Smooth muscle cell (in vitro differentiated cells): Measurements from ENCODE around the gene ST3GAL2. TPM values are rescaled to one million over a fixed set of nuclear protein-coding genes. Genes with fewer than 3 reads are reported as not detected.

Source experiments
- DNase-seq: peaks from one replicate; lab custom pipeline; 2025; ENCODE audit not compliant: unreplicated experiment; lab: John Stamatoyannopoulos, UW
- H2AFZ ChIP-seq: fragments of 200-600 bp; sonication (generic); 2 replicates; pipeline ENCODE4 v1.6.0; 2016; ENCODE audit warnings: antibody characterized with exemption, low read depth, mild to moderate bottlenecking
- H3F3A ChIP-seq: fragments of 200-600 bp; sonication (generic); 2 replicates; pipeline ENCODE4 v1.6.0; 2017; ENCODE audit warnings: antibody characterized with exemption, low read depth
- H3K27ac ChIP-seq: fragments of 200-600 bp; sonication (generic); 2 replicates; pipeline ENCODE4 v1.5.1; 2016; ENCODE audit warnings: low read depth, mild to moderate bottlenecking
- H3K27me3 ChIP-seq: fragments of 200-600 bp; sonication (generic); 2 replicates; pipeline ENCODE4 v1.6.1; 2016; ENCODE audit warnings: low read depth, mild to moderate bottlenecking
- H3K36me3 ChIP-seq: fragments of 200-600 bp; sonication (generic); 2 replicates; pipeline ENCODE4 v1.5.1; 2016; ENCODE audit warnings: low read depth
- H3K4me1 ChIP-seq: fragments of 200-600 bp; sonication (generic); 2 replicates; pipeline ENCODE4 v1.5.1; 2016; ENCODE audit warnings: low read depth
- H3K4me2 ChIP-seq: fragments of 200-600 bp; sonication (generic); 2 replicates; pipeline ENCODE4 v1.6.0; 2016; ENCODE audit warnings: mild to moderate bottlenecking
- H3K4me3 ChIP-seq: fragments of 200-600 bp; sonication (generic); 2 replicates; pipeline ENCODE4 v1.5.1; 2016; ENCODE audit warnings: mild to moderate bottlenecking
- H3K79me2 ChIP-seq: fragments of 200-600 bp; sonication (generic); 2 replicates; pipeline ENCODE4 v1.6.0; 2016; ENCODE audit warnings: low read depth, mild to moderate bottlenecking
- H3K9ac ChIP-seq: fragments of 200-600 bp; sonication (generic); 2 replicates; pipeline ENCODE4 v1.6.0; 2016; ENCODE audit warnings: low read depth
- H3K9me3 ChIP-seq: fragments of 200-600 bp; sonication (generic); replicated peaks from 2 replicates; pipeline ENCODE4 v1.5.1; 2016; ENCODE audit warnings: low read depth
- H4K20me1 ChIP-seq: fragments of 200-600 bp; sonication (generic); 2 replicates; pipeline ENCODE4 v1.6.0; 2016; ENCODE audit warnings: low read depth
- WGBS: methylation state at CpG from one replicate; pipeline ENCODE4 v1.1.7; 2016; ENCODE audit warnings: low lambda C conversion rate; 5-methylcytosine and 5-hydroxymethylcytosine counted together
- polyA plus RNA-seq: library from polyadenylated mRNA; unstranded; fragments of >200 nt; fragmentation: Nextera tagmentation; extraction: Ambion mirVana; gene quantifications from 2 replicates; pipeline ENCODE4 v1.2.1, GENCODE V29; 2016
- total RNA-seq: library from RNA; depleted of rRNA; stranded (reverse); fragments of >200 nt; gene quantifications from 2 replicates; pipeline ENCODE4 v1.2.3, GENCODE V29; 2014
- TF ChIP-seq, protein P1 (sequence below): fragments of 200-600 bp; sonication (generic); IDR thresholded peaks from 2 replicates; pipeline ENCODE4 v1.5.1; 2017; ENCODE audit warnings: borderline replicate concordance, mild to moderate bottlenecking, antibody characterized with exemption; ENCODE audit not compliant: insufficient read depth, poor library complexity, severe bottlenecking

The ST3GAL2 gene
- total and polyA plus RNA-seq, 2 experiments from 2014 or later, result 32.5 to 42.3 TPM

DNA sequence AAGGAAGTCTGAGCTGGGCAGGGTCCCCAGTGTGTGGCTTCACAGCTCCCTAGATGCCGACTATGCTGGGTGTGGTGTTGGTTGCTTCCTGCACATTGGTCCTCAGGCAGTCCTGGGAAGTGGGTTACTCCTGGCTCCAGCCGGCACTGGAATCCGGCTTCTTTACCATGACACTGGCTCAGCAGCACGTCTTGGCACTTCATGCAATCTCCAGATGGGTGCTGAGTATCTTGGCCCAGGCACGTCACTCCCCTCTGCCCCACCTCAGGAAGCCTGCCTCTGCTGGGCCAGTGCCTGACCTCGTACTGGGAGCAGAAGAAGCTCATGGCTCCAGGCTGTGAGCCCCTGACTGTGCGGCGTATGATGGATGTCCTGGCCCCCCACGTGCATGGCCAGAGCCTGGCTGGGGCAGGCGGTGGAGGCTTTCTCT lies 40.0 kb upstream of the ST3GAL2 start:
- no peak overlapping the region for H2AFZ ChIP-seq
- no peaks in the 10 kb centered on the region for H3K36me3 ChIP-seq
- no peak overlapping the region for H3K4me2 ChIP-seq
- 87% methylated on average over 10 of the region's 10 CpGs for WGBS
- H3K27ac ChIP-seq, result no peak overlapping the region
- TF ChIP-seq, protein P1, sequence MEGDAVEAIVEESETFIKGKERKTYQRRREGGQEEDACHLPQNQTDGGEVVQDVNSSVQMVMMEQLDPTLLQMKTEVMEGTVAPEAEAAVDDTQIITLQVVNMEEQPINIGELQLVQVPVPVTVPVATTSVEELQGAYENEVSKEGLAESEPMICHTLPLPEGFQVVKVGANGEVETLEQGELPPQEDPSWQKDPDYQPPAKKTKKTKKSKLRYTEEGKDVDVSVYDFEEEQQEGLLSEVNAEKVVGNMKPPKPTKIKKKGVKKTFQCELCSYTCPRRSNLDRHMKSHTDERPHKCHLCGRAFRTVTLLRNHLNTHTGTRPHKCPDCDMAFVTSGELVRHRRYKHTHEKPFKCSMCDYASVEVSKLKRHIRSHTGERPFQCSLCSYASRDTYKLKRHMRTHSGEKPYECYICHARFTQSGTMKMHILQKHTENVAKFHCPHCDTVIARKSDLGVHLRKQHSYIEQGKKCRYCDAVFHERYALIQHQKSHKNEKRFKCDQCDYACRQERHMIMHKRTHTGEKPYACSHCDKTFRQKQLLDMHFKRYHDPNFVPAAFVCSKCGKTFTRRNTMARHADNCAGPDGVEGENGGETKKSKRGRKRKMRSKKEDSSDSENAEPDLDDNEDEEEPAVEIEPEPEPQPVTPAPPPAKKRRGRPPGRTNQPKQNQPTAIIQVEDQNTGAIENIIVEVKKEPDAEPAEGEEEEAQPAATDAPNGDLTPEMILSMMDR, result no peak
- no peaks in the 10 kb centered on the region for H3K27me3 ChIP-seq
- no peaks in the 10 kb centered on the region for H3K79me2 ChIP-seq
- H3F3A ChIP-seq, result peaks cover 5% of the 10 kb centered on the region
- no peak overlapping the region for H3K9ac ChIP-seq
- DNase-seq, result no peak
- no peaks in the 10 kb centered on the region for H3K9me3 ChIP-seq
- no peaks in the 10 kb centered on the region for H3K4me1 ChIP-seq
- no peaks in the 10 kb centered on the region for H4K20me1 ChIP-seq
- no peak overlapping the region for H3K4me3 ChIP-seq

DNA sequence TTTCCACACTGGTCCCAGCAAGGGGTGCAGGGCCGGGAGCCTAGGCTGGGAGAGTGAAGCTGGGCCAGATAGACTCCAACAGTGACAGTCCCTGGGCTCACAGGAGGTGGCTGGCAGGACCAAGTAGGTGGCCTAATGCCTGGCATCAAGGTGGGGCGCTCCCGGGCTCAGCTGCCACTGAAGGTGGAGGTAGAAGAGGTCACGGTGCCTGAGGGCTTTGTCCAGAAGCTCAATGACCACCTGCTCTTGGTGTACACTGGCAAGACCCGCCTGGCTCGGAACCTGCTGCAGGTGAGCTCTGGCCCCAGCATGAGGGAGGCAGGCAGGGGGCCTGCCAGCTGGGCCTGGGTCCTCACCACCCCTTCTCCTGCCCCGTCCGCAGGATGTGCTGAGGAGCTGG lies 39.3 kb upstream of the ST3GAL2 start:
- Histone ChIP-seq H3F3A (peaks cover 5% of the 10 kb centered on the region), H3K79me2 (no peaks in the 10 kb centered on the region), H3K9ac (no peak overlapping the region), H3K4me1 (no peaks in the 10 kb centered on the region), H3K4me3 (no peak overlapping the region), H3K36me3 (no peaks in the 10 kb centered on the region), H3K27me3 (no peaks in the 10 kb centered on the region), H2AFZ (no peak overlapping the region), H3K4me2 (no peak overlapping the region), H3K9me3 (no peaks in the 10 kb centered on the region), H4K20me1 (no peaks in the 10 kb centered on the region), H3K27ac (no peak overlapping the region)
- DNase-seq, result no peak
- TF ChIP-seq, protein P1, result no peak
- over 99% methylated on average over 8 of the region's 8 CpGs for WGBS

- Histone ChIP-seq H4K20me1 (no peaks in the 10 kb centered on the region), H3K4me3 (no peak overlapping the region), H3K27ac (peak overlapping the region; percentile 17), H3K36me3 (no peaks in the 10 kb centered on the region), H3K4me2 (peak overlapping the region; percentile 49), H3K4me1 (no peaks in the 10 kb centered on the region), H3K9me3 (no peaks in the 10 kb centered on the region), H3K79me2 (no peaks in the 10 kb centered on the region), H3K27me3 (no peaks in the 10 kb centered on the region), H3K9ac (no peak overlapping the region), H2AFZ (no peak overlapping the region), H3F3A (peaks cover 5% of the 10 kb centered on the region)
- TF ChIP-seq, protein P1, result no peak
- whole genome bisulfite sequencing, result 69% methylated on average over 13 of the region's 13 CpGs
- DNase-seq, result no peak
Measured at GRCh38 chr16:70476272-70477020, 37.5 kb upstream of the ST3GAL2 start.
